Activated naive CD8-positive, alpha-beta T cell treated with anti-CD3 and anti-CD28 coated beads, Interleukin-2, amount 10 ng/mL, durations not matched to agents 7 days and 5 days (primary cell): ENCODE results near the gene NPAS3. TPM values are rescaled to one million over a fixed set of nuclear protein-coding genes. Genes with fewer than 3 reads are reported as not detected.

Experiments
- ATAC-seq: fragments of 150-1000 bp; cut with Tn5 transposase; one replicate; pipeline ENCODE4 v1.10.0; 2021; ENCODE audit warnings: low read depth, moderate library complexity
- POLR2A ChIA-PET: fragments of 350-600 bp; sonication (Branson Sonifier 250); formaldehyde crosslinking; loops from one replicate; lab custom pipeline; 2021; ENCODE audit warnings: antibody characterized with exemption; lab: Charles Lee
- DNase-seq: peaks from one replicate; pipeline ENCODE4 v3.0.0; 2021
- H3K27ac Mint-ChIP-seq: one replicate; pipeline ENCODE4 v1.8.0; 2022; ENCODE audit warnings: mild to moderate bottlenecking, mixed read lengths
- H3K27me3 Mint-ChIP-seq: one replicate; pipeline ENCODE4 v1.8.0; 2022; ENCODE audit warnings: mild to moderate bottlenecking, moderate library complexity, mixed read lengths
- H3K36me3 Mint-ChIP-seq: one replicate; pipeline ENCODE4 v1.8.0; 2021; ENCODE audit warnings: mild to moderate bottlenecking, mixed read lengths
- H3K4me1 Mint-ChIP-seq: one replicate; pipeline ENCODE4 v1.8.0; 2021; ENCODE audit warnings: mixed read lengths
- H3K4me3 Mint-ChIP-seq: one replicate; pipeline ENCODE4 v1.8.0; 2022; ENCODE audit warnings: mild to moderate bottlenecking, moderate library complexity, mixed read lengths
- H3K9me3 Mint-ChIP-seq: one replicate; pipeline ENCODE4 v1.8.0; 2021; ENCODE audit warnings: mixed read lengths
- total RNA-seq, 2 experiments: library from RNA; stranded (reverse); gene quantifications; one replicate each; pipeline ENCODE4 v1.2.3, GENCODE V29; 2021

NPAS3 gene
- total RNA-seq, 2 experiments from 2014 or later = not detected

DNA sequence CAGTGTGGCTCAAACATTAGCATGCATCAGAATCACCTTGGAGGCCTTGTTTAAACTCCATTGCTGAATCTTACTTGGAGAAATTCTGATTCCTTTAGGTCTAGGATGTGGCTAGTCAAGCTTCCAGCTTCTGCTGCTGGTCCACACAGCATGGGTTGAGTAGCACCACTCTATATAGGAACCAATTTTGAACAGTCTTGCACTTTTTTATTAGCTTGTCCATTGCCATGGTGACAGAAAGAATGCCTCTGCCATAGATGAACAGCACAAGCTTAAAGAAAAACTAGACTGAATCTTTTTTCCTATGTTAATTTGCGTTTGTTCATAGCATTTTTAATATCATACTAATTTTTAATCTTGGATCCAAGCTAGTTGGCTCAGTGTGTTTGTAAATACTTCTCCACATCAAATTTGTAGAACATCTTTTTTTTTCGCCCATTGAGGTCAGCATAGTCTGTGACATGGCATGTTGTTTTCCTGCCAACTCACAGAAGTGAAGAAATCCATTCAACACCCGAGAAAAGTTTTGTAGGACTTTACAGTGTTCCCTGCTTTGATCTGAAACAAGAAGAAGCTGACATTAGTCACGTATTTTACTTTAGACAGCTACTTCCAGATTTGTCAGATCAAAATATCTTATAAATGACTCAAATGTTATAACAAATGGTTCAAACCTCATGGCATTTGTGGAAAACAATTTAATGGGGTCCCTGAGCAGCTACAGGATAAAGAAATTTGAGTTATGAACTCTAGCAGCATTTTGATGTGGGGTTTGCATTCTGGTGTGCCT, 573.4 kb downstream of the NPAS3 start:
- Mint-ChIP-seq H3K27ac (no peak overlapping the region), H3K4me1 (no peaks in the 10 kb centered on the region), H3K4me3 (no peak overlapping the region), H3K9me3 (no peaks in the 10 kb centered on the region), H3K27me3 (no peaks in the 10 kb centered on the region), H3K36me3 (no peaks in the 10 kb centered on the region)
- ATAC-seq = no peak
- no peak for DNase-seq
- POLR2A ChIA-PET = no interaction called here

DNA sequence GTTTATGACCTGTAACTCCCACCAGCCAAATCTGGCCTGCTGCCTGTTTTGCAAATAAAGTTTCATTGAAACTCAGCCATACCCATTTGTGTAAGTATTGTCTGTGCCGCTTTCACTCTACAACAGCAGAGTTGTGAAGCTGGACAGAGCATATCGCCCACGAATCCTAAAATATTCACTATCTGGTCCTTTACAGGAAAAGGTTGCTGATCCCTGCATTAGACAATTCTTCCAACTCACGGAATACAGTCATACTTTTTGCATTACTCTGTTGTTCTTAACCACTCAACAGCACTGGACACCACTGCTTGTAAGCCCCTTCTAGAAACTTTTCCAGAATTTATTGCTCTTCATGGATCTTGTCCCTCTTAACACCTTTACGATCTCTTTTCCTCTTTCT, 576.8 kb downstream of the NPAS3 start:
- Mint-ChIP-seq H3K9me3 (no peaks in the 10 kb centered on the region), H3K4me3 (no peak overlapping the region), H3K27ac (no peak overlapping the region), H3K27me3 (no peaks in the 10 kb centered on the region), H3K4me1 (no peaks in the 10 kb centered on the region), H3K36me3 (no peaks in the 10 kb centered on the region)
- POLR2A ChIA-PET = no interaction called here
- DNase-seq = no peak
- no peak for ATAC-seq

DNA sequence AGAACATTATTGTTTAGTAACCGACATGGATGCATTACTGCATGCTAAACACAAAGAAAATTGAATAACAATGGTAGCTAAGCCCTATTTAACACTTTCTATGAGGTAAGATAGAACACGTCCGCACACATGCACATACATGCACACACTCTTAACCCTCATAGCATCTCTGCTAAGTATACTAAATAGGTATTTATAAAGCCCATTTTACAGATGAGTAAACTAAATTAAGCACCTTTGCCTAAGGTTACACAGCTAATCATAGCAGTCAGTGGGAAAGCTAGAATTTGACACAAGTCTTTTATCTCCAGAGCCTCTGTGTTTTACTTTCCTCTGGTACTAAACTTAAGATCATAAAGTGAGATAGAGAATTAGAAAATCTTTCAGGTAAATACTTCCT, 577.2 kb downstream of the NPAS3 start:
- Mint-ChIP-seq H3K27me3 (no peaks in the 10 kb centered on the region), H3K4me3 (no peak overlapping the region), H3K36me3 (no peaks in the 10 kb centered on the region), H3K9me3 (no peaks in the 10 kb centered on the region), H3K4me1 (no peaks in the 10 kb centered on the region), H3K27ac (no peak overlapping the region)
- ATAC-seq (no peak), DNase-seq (no peak)
- POLR2A ChIA-PET = no interaction called here

DNA sequence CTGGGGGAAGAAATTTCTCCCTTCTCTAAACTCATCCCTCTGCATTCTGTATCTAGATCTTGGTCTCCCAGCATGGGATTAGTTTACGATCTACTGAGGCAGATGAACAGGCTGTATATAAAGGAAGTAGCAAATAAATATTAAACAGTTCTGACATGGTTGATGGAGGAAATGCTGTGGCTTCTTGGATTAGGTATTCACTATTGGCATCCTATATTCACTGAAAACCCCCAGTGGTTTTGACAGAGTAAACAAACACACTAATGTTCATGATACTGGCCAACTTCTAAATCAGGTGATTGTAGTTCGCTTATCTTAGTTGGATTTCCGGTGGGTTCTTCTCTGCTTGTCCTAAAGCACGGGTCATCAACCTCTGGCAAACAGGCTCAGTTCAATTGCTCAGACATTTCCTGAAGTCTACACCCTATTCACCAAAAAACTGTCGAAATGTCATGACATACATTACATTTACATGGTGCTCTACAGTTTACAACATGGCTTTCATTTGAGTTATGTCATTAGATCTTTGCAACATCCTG, 578.3 kb downstream of the NPAS3 start:
- Mint-ChIP-seq H3K27me3 (no peaks in the 10 kb centered on the region), H3K36me3 (no peaks in the 10 kb centered on the region), H3K27ac (no peak overlapping the region), H3K9me3 (no peaks in the 10 kb centered on the region), H3K4me3 (no peak overlapping the region), H3K4me1 (no peaks in the 10 kb centered on the region)
- POLR2A ChIA-PET = no interaction called here
- ATAC-seq = no peak
- no peak for DNase-seq

DNA sequence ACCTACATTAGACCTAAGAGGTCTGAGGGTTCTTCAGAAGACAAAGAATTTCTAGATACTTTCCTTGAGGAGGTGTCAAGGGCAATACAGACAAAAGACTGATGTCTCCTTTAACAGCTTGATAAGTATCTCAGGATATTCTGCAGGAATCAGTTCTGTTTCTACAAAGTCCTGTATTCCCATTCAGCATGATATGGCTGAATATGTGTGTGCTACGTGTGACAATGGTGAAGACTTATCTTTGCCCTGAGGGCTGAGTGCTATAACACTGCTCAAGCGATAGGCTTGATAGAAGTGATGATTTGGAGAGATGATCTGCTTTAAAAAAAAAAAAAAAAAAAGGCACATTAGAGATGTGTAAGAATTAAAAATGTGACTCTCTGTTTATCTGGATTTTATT, 582.5 kb downstream of the NPAS3 start:
- no peaks in the 10 kb centered on the region for H3K4me1 Mint-ChIP-seq
- H3K4me3 Mint-ChIP-seq = no peak overlapping the region
- H3K27ac Mint-ChIP-seq = no peak overlapping the region
- POLR2A ChIA-PET = no interaction called here
- no peak for DNase-seq
- no peaks in the 10 kb centered on the region for H3K9me3 Mint-ChIP-seq
- ATAC-seq = no peak
- no peaks in the 10 kb centered on the region for H3K36me3 Mint-ChIP-seq
- H3K27me3 Mint-ChIP-seq = no peaks in the 10 kb centered on the region

DNA sequence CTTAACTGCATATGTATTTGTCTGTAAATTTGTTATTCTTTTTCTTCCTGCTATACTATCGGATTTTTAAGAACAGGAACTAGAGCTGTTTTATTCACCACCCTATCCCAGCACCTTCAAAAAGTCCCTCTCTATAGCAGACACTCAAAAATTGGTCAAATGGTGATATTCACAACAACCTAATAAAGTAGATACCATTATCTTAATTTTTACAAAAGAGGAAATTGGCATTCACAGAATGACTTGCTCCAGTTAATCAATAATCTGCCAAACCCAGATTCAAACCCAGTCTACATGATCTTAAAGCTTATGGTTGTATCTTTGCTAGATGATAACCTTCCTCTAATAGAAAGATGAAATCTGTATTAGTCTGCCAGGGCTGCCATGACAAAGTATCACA, 585.6 kb downstream of the NPAS3 start:
- no peaks in the 10 kb centered on the region for H3K4me1 Mint-ChIP-seq
- no peaks in the 10 kb centered on the region for H3K36me3 Mint-ChIP-seq
- H3K27ac Mint-ChIP-seq = no peak overlapping the region
- H3K27me3 Mint-ChIP-seq = no peaks in the 10 kb centered on the region
- H3K4me3 Mint-ChIP-seq = no peak overlapping the region
- POLR2A ChIA-PET = no interaction called here
- H3K9me3 Mint-ChIP-seq = no peaks in the 10 kb centered on the region
- DNase-seq (no peak), ATAC-seq (no peak)

DNA sequence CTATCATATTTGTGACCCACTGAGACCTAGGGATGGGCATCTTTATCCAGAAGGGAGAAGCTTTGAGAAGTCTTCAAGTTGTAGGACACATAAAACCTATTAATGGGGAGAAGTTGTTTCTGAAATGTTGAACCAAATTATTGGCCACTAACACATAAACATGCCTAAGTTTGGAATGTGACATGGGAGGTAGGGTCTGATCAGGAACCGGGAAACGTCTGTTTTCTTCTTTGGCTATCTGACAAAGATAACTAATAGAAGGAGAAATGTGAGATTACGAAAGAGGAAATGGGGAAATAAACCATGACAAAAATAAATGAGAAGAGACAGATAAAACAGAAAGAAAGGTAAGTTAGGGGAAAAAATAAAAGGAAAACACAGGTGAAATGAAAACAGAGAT, 586.9 kb downstream of the NPAS3 start:
- no peaks in the 10 kb centered on the region for H3K4me1 Mint-ChIP-seq
- no peak for DNase-seq
- POLR2A ChIA-PET = no interaction called here
- ATAC-seq = no peak
- no peak overlapping the region for H3K27ac Mint-ChIP-seq
- no peaks in the 10 kb centered on the region for H3K27me3 Mint-ChIP-seq
- no peak overlapping the region for H3K4me3 Mint-ChIP-seq
- H3K36me3 Mint-ChIP-seq = no peaks in the 10 kb centered on the region
- no peaks in the 10 kb centered on the region for H3K9me3 Mint-ChIP-seq

DNA sequence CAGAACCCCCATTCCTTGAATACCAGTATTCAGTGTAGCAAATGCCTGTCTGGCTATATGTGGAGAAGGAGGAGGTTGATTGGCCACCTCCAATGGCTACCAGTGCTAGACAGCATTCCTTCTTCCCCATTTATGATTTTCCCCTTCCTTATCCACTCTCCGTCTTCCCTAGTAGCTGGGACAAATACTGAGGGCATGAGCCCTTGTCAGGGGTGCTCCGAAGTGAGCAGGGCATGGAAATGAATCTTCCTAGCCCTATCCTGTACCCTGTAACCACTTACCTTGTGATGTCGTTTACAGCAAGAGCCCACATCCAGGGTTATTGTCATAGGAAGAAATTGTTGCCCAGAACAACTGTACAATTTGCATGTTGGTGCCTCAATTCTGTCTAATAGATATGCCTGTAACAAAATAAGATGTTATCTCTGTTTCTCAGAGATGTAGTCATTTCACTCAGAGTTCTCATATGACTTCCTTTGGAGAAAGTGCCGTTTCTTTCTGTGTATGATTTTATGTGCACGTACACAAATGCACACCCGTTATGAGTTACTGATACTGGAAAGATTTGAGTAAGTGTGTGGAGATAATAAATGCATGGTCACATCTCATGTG, 588.5 kb downstream of the NPAS3 start:
- DNase-seq (no peak), ATAC-seq (no peak)
- Mint-ChIP-seq H3K4me1 (no peaks in the 10 kb centered on the region), H3K9me3 (no peaks in the 10 kb centered on the region), H3K27me3 (no peaks in the 10 kb centered on the region), H3K27ac (no peak overlapping the region), H3K36me3 (no peaks in the 10 kb centered on the region), H3K4me3 (no peak overlapping the region)
- POLR2A ChIA-PET = no interaction called here

DNA sequence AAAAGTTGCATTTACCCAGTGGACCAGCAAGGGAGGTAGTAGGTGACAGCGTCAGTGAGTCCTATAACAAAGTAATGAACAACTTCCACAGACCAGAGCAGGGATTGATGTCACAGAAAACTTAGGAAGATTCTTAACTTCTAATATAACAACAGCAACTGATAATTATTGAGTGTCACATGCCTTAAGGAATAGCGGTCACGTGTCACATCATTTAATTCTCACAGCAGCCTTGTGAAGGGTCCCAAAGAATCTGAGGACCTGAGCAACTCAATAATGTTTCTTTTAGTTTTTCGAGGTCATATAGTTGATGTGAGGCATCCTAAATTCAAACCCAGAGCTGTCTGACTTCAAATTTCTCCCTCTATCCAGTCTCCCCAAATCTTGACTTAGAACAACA, 590.0 kb downstream of the NPAS3 start:
- DNase-seq = no peak
- POLR2A ChIA-PET = no interaction called here

DNA sequence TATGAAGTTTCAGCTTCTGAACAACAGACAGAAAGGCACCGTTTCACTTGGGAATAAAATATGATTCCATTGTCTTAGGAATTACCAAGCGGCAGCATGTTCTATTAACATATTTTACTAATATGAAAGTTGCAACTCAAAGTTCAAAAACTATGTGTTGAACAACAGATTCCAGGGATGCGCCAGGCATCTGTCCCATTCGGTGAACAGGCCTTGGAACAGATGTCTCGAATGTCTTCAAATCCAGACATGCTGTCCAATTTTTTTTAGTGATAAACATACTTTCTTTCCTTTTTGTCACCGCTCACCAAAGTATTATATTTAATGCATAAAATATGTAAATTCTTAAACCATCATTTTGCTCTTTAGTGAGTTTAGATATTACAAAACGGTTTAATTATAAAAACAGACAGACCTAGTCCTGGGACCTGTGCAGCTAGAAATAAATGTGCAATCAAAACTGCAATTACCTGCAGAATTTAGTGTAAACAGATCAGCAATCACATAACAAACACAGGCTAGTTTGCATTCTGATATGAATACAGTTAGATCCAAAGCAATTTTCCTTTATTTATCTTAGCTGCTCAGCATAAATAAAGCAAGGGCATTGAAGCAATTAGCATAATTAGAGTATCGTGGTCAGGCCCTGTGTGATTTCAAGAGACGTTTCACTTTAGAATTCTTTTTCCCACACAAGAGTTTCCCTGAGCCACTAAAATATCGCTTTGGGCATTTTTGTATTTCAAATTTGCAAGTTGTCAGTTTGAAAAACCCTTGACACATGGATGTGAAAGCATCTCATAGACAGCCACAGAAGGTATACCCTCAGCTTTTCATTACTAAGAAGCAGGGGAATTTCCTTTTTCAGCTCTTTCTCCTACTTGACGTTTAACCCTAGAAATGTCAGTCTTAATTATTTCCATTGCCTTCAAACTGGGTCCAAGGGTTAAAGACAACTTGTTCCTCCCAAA, 591.4 kb downstream of the NPAS3 start:
- POLR2A ChIA-PET = no interaction called here

More for the DNA sequence above, 590.0 kb downstream of the NPAS3 start:
- no peak for ATAC-seq
- Mint-ChIP-seq H3K27me3 (no peaks in the 10 kb centered on the region), H3K4me1 (no peaks in the 10 kb centered on the region), H3K4me3 (no peak overlapping the region), H3K9me3 (no peaks in the 10 kb centered on the region), H3K36me3 (no peaks in the 10 kb centered on the region), H3K27ac (no peak overlapping the region)

DNA sequence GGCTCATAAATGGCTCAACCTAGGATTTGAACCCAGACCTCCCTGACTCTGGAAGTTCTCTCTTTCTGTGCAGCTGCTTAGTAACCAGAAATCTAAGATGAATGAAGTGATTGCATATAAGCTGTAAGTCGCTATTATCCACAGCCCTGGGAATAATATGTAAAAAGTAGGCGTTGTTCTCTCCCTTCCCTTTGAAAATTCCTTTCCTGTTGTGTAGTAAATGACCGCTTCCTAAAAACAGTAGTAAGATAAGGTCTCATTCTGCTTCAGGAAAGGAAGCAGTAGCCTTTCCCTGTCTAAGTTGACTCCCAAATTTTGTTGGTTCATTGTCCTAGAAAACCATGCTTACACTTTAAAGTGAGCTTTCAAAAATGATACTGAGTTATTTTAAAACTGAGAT, 593.9 kb downstream of the NPAS3 start:
- Mint-ChIP-seq H3K4me3 (no peak overlapping the region), H3K9me3 (no peaks in the 10 kb centered on the region), H3K27ac (no peak overlapping the region), H3K27me3 (no peaks in the 10 kb centered on the region), H3K36me3 (no peaks in the 10 kb centered on the region), H3K4me1 (no peaks in the 10 kb centered on the region)
- ATAC-seq = no peak
- POLR2A ChIA-PET = no interaction called here
- DNase-seq = no peak

More for the DNA sequence above, 591.4 kb downstream of the NPAS3 start:
- no peaks in the 10 kb centered on the region for H3K27me3 Mint-ChIP-seq
- no peak for DNase-seq
- H3K9me3 Mint-ChIP-seq = no peaks in the 10 kb centered on the region
- H3K27ac Mint-ChIP-seq = no peak overlapping the region
- no peak overlapping the region for H3K4me3 Mint-ChIP-seq
- H3K36me3 Mint-ChIP-seq = no peaks in the 10 kb centered on the region
- ATAC-seq = no peak
- H3K4me1 Mint-ChIP-seq = no peaks in the 10 kb centered on the region

DNA sequence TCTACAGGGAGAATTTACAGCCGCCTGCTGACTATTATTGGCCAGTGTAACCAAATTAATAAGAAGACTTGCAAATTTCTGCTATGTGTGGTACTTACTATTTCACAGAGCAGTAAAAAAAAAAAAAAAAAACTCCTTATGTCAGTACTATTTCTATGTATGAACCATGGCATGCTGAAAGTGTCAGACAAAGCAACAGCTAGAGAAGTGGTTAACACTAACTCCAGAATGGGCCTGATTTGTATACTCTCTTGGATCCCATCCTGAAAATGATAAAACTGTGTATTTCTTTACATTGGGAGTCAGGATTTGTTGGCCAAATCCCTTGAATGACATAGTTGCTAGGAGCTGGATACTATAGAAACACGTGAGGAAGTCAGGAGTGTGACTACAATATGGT, 595.4 kb downstream of the NPAS3 start:
- POLR2A ChIA-PET = no interaction called here
- no peaks in the 10 kb centered on the region for H3K27me3 Mint-ChIP-seq
- no peak for ATAC-seq
- no peak overlapping the region for H3K4me3 Mint-ChIP-seq
- H3K27ac Mint-ChIP-seq = no peak overlapping the region
- H3K9me3 Mint-ChIP-seq = no peaks in the 10 kb centered on the region
- no peaks in the 10 kb centered on the region for H3K36me3 Mint-ChIP-seq
- no peaks in the 10 kb centered on the region for H3K4me1 Mint-ChIP-seq
- DNase-seq = no peak

DNA sequence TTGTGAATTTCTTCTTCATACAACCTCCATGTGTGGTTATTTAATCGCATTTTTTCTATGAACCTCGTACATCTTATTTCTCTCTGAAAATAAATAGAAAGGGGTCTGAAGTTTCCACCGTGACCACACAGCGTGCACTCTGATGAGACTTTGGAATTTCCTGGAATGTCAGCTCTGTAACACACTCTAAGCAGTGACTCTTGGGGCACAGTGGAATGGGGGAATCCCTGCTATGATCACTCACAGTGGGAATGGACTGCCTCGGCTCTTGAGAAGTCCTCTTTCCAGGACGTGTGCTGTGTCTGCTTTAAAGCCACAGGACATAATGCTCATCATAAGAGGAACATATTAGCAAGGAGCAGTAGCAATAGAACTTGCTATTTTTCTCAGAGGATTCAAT, 596.0 kb downstream of the NPAS3 start:
- Mint-ChIP-seq H3K9me3 (no peaks in the 10 kb centered on the region), H3K36me3 (no peaks in the 10 kb centered on the region), H3K4me1 (no peaks in the 10 kb centered on the region), H3K27me3 (no peaks in the 10 kb centered on the region), H3K4me3 (no peak overlapping the region), H3K27ac (no peak overlapping the region)
- no peak for DNase-seq
- POLR2A ChIA-PET = no interaction called here
- no peak for ATAC-seq
